ENCODE measurements around the gene KCNMA1.

The KCNMA1 gene

DNA sequence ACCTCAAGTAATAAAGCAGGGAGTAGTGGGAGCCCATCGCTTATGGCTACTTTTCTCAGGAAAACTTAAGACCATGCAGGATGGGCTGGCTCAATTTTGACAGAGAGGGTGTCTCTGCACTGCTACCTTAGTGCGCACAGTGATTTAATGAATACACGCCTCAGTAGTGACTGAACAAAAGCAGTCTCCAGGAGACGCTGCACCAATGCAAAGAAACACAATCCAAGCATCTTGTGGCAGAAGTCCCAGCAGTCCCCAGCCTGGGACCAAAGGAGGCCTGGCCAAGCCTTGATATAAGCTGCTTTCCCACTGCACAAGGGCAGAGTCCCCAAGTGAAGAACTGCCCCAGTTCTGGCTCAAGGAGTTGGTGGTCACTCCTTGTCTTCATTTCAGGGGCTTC is 368.9 kb downstream of the KCNMA1 start:
- DNase-seq (ENCODE audit: low spot score) = no peak

GRCh38 chr10:77267703-77268675 is 369.6 kb downstream of the KCNMA1 start:
- DNase-seq (ENCODE audit: low spot score) = no peak

- no peak for DNase-seq (ENCODE audit: low spot score)
Observed at GRCh38 chr10:77266242-77266641, 371.4 kb downstream of the KCNMA1 start.

DNA sequence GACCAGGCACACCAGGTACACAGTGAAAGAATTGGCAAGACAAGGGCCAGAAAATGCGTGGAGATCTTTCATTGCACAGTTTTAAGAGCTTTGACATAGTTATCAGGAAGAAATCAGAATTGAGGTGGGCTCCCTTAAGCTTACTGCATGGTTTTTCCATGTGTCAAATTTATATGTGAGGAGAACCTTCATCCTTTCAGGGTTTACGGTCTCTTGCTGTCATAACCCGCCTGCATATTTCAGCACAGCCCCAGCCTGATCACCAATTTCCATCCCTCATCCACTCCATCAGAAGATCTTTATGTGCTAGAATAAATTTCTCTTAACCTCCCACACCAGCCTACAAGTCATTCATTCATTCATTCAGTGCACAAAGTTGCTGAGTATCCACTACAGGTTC is 373.1 kb downstream of the KCNMA1 start:
- no peak for DNase-seq (ENCODE audit: low spot score)

DNA sequence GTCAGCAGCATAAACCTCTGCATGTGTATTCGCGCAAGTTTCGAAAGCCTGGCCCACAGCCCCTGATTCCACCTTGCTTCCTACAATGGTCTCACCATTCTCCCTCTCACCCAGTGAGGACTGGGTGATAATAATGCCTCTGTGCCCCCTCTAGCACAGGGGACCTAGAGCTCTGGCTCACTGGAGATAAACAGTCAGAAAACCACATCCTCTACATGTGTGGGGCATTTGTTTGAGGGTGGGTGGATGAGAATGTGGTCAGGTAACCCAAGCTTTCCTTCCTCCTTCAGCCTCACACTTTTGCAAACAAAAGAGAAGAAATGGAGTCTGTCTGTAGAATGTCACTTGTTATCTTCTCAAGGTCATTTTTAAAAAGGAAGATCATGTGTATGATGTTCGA is 373.5 kb downstream of the KCNMA1 start:
- no peak for DNase-seq (ENCODE audit: low spot score)

- no peak for DNase-seq (ENCODE audit: low spot score)
Observed at GRCh38 chr10:77263700-77264099, 373.9 kb downstream of the KCNMA1 start.

- DNase-seq (ENCODE audit: low spot score) = no peak
Observed at GRCh38 chr10:77261146-77261545, 376.5 kb downstream of the KCNMA1 start.

GRCh38 chr10:77259171-77259874 is 378.3 kb downstream of the KCNMA1 start:
- DNase-seq (ENCODE audit: low spot score) = no peak

- no peak for DNase-seq (ENCODE audit: low spot score)
Observed at GRCh38 chr10:77256346-77256745, 381.3 kb downstream of the KCNMA1 start.

DNA sequence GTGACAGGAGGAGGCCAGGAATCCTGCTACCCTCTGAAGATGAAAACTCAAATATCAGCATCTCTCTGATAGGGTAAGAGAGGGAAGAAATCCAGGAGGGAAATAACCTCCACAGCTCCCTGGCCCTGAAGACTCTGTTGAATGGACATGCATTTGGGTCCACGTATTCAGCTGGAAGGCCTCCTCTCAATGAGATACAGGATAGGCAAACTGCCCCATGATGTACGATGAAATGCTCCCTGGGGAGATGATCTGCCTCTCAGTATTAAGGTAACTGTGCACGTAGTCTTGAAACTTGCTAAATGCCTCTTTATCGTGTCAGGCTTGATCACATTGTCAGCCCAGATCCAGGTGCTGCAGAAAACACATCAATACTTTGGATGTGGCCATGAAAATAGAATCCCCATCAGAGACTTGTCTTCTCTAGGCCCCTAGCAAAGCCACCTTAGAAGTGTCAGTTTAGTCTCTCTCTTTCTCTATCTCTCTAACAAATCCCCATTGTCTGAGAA is 384.0 kb downstream of the KCNMA1 start:
- no peak for DNase-seq (ENCODE audit: low spot score)

- DNase-seq (ENCODE audit: low spot score) = no peak
Observed at GRCh38 chr10:77253147-77253545, 384.5 kb downstream of the KCNMA1 start.

GRCh38 chr10:77252380-77253146 is 385.0 kb downstream of the KCNMA1 start:
- no peak for DNase-seq (ENCODE audit: low spot score)

- DNase-seq (ENCODE audit: low spot score) = peak; percentile 45
Observed at GRCh38 chr10:77251297-77252013, 386.2 kb downstream of the KCNMA1 start.

DNA sequence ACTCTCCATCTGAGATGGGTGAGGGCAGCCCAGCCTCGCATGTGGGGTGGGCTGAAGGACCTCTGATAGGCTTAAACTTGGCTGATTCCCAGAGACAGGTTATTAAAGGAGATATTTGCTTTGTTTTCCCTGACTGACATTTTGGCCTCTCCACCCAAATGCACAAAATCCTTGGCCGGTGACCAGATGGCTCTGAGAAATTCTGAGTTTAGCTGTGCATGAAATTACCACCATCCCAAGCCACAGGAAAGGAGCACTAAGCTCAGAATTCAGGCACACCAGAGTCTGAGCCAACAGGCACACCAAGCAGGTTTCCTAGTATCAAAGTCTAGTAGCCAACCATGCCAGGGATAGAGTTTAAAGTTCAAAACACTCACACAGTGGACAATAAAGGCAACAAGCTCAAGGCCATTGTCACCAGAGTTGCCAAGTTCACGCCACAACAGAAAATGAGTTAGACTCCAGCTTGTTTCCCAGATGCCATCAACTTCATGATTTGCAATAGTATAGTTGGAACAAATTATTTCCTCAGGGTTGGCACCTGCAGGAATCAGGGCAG is 387.6 kb downstream of the KCNMA1 start:
- no peak for DNase-seq (ENCODE audit: low spot score)

DNA sequence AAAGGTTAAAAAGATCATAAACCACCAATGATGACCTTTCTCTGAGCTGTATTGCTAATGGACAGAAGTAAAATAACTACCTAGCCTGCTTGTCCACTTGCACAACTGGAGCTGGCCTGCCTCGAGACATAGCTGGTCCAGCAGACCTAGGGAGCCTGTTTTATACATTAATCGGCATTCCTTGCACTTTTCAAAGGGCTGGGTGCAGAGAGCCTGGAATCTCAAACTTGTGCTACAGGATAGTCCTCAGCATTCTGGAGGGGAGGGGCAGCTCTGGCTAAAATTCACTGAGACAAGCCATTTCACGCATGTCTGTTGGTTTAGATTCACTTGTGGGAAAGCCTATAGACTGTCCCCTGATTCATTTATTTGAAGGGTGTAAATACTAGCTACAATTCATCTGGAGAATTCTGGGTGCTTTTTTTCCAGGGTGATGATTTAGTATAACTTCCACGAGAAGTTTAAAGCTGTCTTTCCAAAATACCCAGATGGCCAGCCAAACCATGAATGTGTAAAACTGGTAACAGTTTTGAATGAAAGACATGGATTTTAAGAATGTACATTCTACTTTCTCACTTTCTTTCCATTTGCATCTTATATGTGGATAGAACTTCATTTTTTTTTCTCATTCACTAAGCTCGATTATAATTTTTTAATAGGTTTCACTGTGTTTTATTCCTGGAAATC is 389.4 kb downstream of the KCNMA1 start:
- no peak for DNase-seq (ENCODE audit: low spot score)

GRCh38 chr10:77247031-77247990 is 390.3 kb downstream of the KCNMA1 start:
- DNase-seq (ENCODE audit: low spot score) = no peak

GRCh38 chr10:77245953-77246352 is 391.7 kb downstream of the KCNMA1 start:
- peak; percentile 67 for DNase-seq (ENCODE audit: low spot score)

DNA sequence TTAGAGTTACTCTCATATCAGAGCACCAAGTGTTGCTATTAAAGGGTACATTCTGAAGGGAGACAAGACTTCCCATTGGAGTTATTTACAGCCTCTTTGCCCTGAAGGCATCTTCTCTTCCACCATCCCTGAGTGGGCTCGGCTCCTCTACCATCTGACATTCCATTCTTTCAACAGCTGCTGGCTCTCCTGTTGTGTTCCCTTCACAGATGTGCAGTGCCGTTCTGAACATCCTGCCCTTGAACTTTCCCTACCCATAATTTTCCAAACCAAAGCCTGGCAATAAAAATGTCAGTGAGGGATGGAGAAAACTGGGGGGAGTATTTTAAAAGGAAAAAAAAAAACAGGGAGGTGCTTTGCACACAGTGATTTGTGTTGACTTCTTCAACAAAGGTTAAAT is 392.9 kb downstream of the KCNMA1 start:
- DNase-seq (ENCODE audit: low spot score) = peak; percentile 24

DNA sequence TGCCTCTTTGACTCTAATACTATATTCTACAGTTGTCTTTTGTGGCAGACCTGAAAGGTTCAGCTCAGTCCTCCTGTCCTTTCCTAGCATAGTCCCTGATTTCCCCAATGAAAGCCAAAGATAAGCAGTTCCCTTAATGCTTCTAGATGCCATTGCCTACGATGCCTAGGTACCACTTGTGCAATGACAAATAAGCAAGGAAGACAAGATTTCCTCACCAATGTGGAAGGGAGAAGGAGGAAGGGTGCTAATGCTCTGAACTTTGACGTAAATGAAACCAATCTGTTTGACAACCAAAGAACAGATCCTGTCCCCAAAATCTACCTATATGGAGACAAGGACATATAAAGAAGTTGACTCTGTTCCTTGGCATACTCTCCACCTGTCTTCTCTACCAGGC is 393.3 kb downstream of the KCNMA1 start:
- no peak for DNase-seq (ENCODE audit: low spot score)

GRCh38 chr10:77241350-77241725 is 396.3 kb downstream of the KCNMA1 start:
- DNase-seq (ENCODE audit: low spot score) = no peak

Measured in GM03348 (cell line).